ENCODE results near the gene EXOC3L4.
A peak's percentile ranks its signal among the peaks of the same experiment; 100 is the strongest.

The EXOC3L4 gene

GRCh38 chr14:103055695-103056094 lies 38.8 kb upstream of the EXOC3L4 start (continued):
- TF ChIP-seq ZNF660 (tag by site-specific recombination; IDR thresholded peaks at IDR 0.05) (no peak), ZNF223 (tag by site-specific recombination; IDR thresholded peaks at IDR 0.05) (no peak), ZEB2 (tag by site-specific recombination; IDR thresholded peaks at IDR 0.05) (no peak), ELK4 (IDR thresholded peaks at IDR 0.05; ENCODE audit: borderline replicate concordance, low read depth, low read length) (no peak), ZNF510 (tag by site-specific recombination; IDR thresholded peaks at IDR 0.05; ENCODE audit: insufficient replicate concordance) (no peak), PBX3 (CRISPR knock-in tag; IDR thresholded peaks at IDR 0.05) (no peak), AEBP2 (tag by site-specific recombination; IDR thresholded peaks at IDR 0.05; ENCODE audit: borderline replicate concordance) (no peak), ZBTB10 (tag by site-specific recombination; IDR thresholded peaks at IDR 0.05) (no peak), ZNF654 (tag by site-specific recombination; IDR thresholded peaks at IDR 0.05; ENCODE audit: low read depth) (no peak)

- Histone ChIP-seq H3K4me1 (ENCODE audit: control insufficient read depth, insufficient read depth, low read length) (peaks cover 9% of the 10 kb centered on the region; the same call in 1 of the 2 replicates), H3K36me3 (ENCODE audit: control insufficient read depth in 2 of 2, insufficient read depth in 1 of 2, low read length in 2 of 2) (no peaks in the 10 kb centered on the region), H3K4me3 (ENCODE audit: low read depth, low read length) (peak overlapping the region; percentile 97), H3K27ac (ENCODE audit: extremely low read depth, low read depth, low read length) (peak overlapping the region; percentile 92), H3K9me3 (ENCODE audit: control insufficient read depth, insufficient read depth, low read depth, low read length) (no peaks in the 10 kb centered on the region)
- ChIA-PET POLR2A (interaction anchor here (0.7 to 0.9 kb wide), 2 partner anchors 13 to 80 kb away, joined by 3 to 4 read pairs; no protein-coding TSS in a partner anchor), CTCF (interaction anchor here (1.4 kb wide), 1 partner anchor 18 kb away, joined by 4 read pairs; no protein-coding TSS in a partner anchor)
- TF ChIP-seq KLF16 (tag by site-specific recombination; IDR thresholded peaks at IDR 0.05): 0 out of 2 replicates have a peak, but pooled peaks have one; percentile 58
- TF ChIP-seq GLIS1 (tag by site-specific recombination; IDR thresholded peaks at IDR 0.05): peak; percentile 47; the same call in 1 of the 2 replicates
- TF ChIP-seq SP7 (tag by site-specific recombination; IDR thresholded peaks at IDR 0.05): 0 out of 2 replicates have a peak, but pooled peaks have one; percentile 20
- TF ChIP-seq ZNF76 (tag by site-specific recombination; IDR thresholded peaks at IDR 0.05; ENCODE audit: borderline replicate concordance, low read depth): peak; percentile 26; the same call in 1 of the 2 replicates
- peak; percentile 92 for TF ChIP-seq ZNF398 (tag by site-specific recombination; IDR thresholded peaks at IDR 0.05)
- peak; percentile 60; the same call in 1 of the 2 replicates for TF ChIP-seq PATZ1 (tag by site-specific recombination; IDR thresholded peaks at IDR 0.05)
- peak; percentile 76 for TF ChIP-seq ZBTB17 (tag by site-specific recombination; IDR thresholded peaks at IDR 0.05)
- peak; percentile 65 for TF ChIP-seq ZBTB11 (tag by site-specific recombination; conservative IDR thresholded peaks at IDR 0.05; ENCODE audit: low read depth)
- peak; percentile 80 for TF ChIP-seq KLF9 (tag by site-specific recombination; IDR thresholded peaks at IDR 0.05; ENCODE audit: low read depth)
- peak; percentile 78 for TF ChIP-seq SP3 (tag by site-specific recombination; IDR thresholded peaks at IDR 0.05)
These were observed 38.0 kb upstream of the EXOC3L4 start for GRCh38 chr14:103056322-103057027.
